ENCODE measurements around the gene NKX1-1. TPM values are rescaled to one million over a fixed set of nuclear protein-coding genes. Genes with fewer than 3 reads are reported as not detected.

Gene NKX1-1
- polyA plus RNA-seq, 2 of the 4 experiments (the other 2 are of a cell fraction) = not detected

- TF ChIP-seq RARB (CRISPR knock-in tag; IDR thresholded peaks at IDR 0.05) = no peak
- TF ChIP-seq ZSCAN20 (CRISPR knock-in tag; IDR thresholded peaks at IDR 0.05) = no peak
- TF ChIP-seq CHD2 (IDR thresholded peaks at IDR 0.05; ENCODE audit: low read length, partially characterized antibody) = no peak
- no peak for TF ChIP-seq FOSL2 (IDR thresholded peaks at IDR 0.05)
- no peak for TF ChIP-seq FOSL2 (CRISPR knock-in tag; IDR thresholded peaks at IDR 0.05)
These were observed 23.2 kb downstream of the NKX1-1 start (continued) for GRCh38 chr4:1382776-1383727.

- no peak for DNase-seq (ENCODE audit: low read depth in 1 of 2, low spot score in 1 of 2)
- Histone ChIP-seq H3K4me2 (no peak overlapping the region), H3K9me3 (no peaks in the 10 kb centered on the region), H3K4me1 (no peaks in the 10 kb centered on the region), H3K27ac (no peak overlapping the region), H3K4me3 (no peak overlapping the region)
- WGBS (ENCODE audit: missing lambda C conversion rate) = 95% methylated on average over 20 of the region's 24 CpGs
- no peak for ATAC-seq
- TF ChIP-seq HEYL (CRISPR knock-in tag; IDR thresholded peaks at IDR 0.05) (no peak), FOSL2 (IDR thresholded peaks at IDR 0.05) (no peak), FOSL2 (CRISPR knock-in tag; IDR thresholded peaks at IDR 0.05) (no peak), E2F6 (IDR thresholded peaks at IDR 0.05; ENCODE audit: borderline replicate concordance, low read depth) (no peak), MYC (IDR thresholded peaks at IDR 0.05; ENCODE audit: borderline replicate concordance, low read length) (no peak)
- ChIA-PET POLR2A (no interaction called here), CTCF (no interaction called here)
- FAIRE-seq = no peak
These were observed 24.2 kb downstream of the NKX1-1 start for GRCh38 chr4:1381944-1382541.

- TF ChIP-seq ZC3H11A (IDR thresholded peaks at IDR 0.05) (no peak), ESRRA (IDR thresholded peaks at IDR 0.05; ENCODE audit: borderline replicate concordance, low read length) (no peak), BHLHE40 (IDR thresholded peaks at IDR 0.05; ENCODE audit: low read depth, low read length) (no peak), CHD2 (IDR thresholded peaks at IDR 0.05; ENCODE audit: low read length, partially characterized antibody) (no peak), RCOR1 (IDR thresholded peaks at IDR 0.05; ENCODE audit: low read depth, low read length) (no peak), POLR2A (IDR thresholded peaks at IDR 0.05; ENCODE audit: low read length) (no peak), E2F6 (IDR thresholded peaks at IDR 0.05; ENCODE audit: borderline replicate concordance, low read depth) (no peak), RAD21 (conservative IDR thresholded peaks at IDR 0.05 in 1 of 2, IDR thresholded peaks at IDR 0.05 in 1 of 2) (no peak), MAX (IDR thresholded peaks at IDR 0.05) (no peak), CEBPB (IDR thresholded peaks at IDR 0.05) (no peak), HOXB5 (CRISPR knock-in tag; IDR thresholded peaks at IDR 0.05) (no peak), CTCF (IDR thresholded peaks at IDR 0.05) (no peak), CBX2 (IDR thresholded peaks at IDR 0.05; ENCODE audit: borderline replicate concordance, low read depth) (no peak), FOSB (CRISPR knock-in tag; IDR thresholded peaks at IDR 0.05) (no peak)
- ATAC-seq (no peak), FAIRE-seq (no peak), DNase-seq (ENCODE audit: low read depth in 1 of 2, low spot score in 1 of 2) (no peak)
- WGBS (ENCODE audit: missing lambda C conversion rate) = 86% methylated on average over 11 of the region's 12 CpGs
- POLR2A ChIA-PET = no interaction called here
- no peaks in the 10 kb centered on the region for H3K4me1 ChIP-seq
- no peak overlapping the region for H3K4me2 ChIP-seq
- H3K9me3 ChIP-seq = no peaks in the 10 kb centered on the region
- no peak overlapping the region for H3K4me3 ChIP-seq
- CTCF ChIA-PET = no interaction called here
- no peak overlapping the region for H3K27ac ChIP-seq
These were observed 25.0 kb downstream of the NKX1-1 start for GRCh38 chr4:1381181-1381621.
